ENCODE results near the gene TLR8.

- TF ChIP-seq, protein P1, sequence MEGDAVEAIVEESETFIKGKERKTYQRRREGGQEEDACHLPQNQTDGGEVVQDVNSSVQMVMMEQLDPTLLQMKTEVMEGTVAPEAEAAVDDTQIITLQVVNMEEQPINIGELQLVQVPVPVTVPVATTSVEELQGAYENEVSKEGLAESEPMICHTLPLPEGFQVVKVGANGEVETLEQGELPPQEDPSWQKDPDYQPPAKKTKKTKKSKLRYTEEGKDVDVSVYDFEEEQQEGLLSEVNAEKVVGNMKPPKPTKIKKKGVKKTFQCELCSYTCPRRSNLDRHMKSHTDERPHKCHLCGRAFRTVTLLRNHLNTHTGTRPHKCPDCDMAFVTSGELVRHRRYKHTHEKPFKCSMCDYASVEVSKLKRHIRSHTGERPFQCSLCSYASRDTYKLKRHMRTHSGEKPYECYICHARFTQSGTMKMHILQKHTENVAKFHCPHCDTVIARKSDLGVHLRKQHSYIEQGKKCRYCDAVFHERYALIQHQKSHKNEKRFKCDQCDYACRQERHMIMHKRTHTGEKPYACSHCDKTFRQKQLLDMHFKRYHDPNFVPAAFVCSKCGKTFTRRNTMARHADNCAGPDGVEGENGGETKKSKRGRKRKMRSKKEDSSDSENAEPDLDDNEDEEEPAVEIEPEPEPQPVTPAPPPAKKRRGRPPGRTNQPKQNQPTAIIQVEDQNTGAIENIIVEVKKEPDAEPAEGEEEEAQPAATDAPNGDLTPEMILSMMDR (IDR thresholded peaks at IDR 0.05; ENCODE audit: insufficient read depth, low read depth, low read length): no peak
- TF ChIP-seq EZH2 (IDR thresholded peaks at IDR 0.05; ENCODE audit: insufficient read depth, low read length): no peak
These were observed 4.2 kb downstream of the TLR8 start for GRCh38 chrX:12910423-12911121.

All from astrocyte (in vitro differentiated cells and primary cell).